ENCODE results near the gene PAGR1.

DNA sequence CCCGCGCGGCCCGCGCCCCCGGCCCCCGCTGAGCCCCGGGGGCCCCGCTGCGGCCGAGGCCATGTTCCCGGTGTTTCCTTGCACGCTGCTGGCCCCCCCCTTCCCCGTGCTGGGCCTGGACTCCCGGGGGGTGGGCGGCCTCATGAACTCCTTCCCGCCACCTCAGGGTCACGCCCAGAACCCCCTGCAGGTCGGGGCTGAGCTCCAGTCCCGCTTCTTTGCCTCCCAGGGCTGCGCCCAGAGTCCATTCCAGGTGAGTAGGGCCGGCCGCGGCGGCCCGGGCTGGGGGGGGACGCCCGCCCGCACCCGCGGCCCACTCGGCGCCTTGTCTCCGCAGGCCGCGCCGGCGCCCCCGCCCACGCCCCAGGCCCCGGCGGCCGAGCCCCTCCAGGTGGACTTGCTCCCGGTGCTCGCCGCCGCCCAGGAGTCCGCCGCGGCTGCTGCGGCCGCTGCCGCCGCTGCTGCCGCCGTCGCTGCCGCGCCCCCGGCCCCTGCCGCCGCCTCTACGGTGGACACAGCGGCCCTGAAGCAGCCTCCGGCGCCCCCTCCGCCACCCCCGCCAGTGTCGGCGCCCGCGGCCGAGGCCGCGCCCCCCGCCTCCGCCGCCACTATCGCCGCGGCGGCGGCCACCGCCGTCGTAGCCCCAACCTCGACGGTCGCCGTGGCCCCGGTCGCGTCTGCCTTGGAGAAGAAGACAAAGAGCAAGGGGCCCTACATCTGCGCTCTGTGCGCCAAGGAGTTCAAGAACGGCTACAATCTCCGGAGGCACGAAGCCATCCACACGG is 9.1 kb upstream of the PAGR1 start:
- TF ChIP-seq, protein P1, sequence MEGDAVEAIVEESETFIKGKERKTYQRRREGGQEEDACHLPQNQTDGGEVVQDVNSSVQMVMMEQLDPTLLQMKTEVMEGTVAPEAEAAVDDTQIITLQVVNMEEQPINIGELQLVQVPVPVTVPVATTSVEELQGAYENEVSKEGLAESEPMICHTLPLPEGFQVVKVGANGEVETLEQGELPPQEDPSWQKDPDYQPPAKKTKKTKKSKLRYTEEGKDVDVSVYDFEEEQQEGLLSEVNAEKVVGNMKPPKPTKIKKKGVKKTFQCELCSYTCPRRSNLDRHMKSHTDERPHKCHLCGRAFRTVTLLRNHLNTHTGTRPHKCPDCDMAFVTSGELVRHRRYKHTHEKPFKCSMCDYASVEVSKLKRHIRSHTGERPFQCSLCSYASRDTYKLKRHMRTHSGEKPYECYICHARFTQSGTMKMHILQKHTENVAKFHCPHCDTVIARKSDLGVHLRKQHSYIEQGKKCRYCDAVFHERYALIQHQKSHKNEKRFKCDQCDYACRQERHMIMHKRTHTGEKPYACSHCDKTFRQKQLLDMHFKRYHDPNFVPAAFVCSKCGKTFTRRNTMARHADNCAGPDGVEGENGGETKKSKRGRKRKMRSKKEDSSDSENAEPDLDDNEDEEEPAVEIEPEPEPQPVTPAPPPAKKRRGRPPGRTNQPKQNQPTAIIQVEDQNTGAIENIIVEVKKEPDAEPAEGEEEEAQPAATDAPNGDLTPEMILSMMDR (IDR thresholded peaks at IDR 0.05; ENCODE audit: low read depth, low read length), result no peak
- TF ChIP-seq POLR2A (IDR thresholded peaks at IDR 0.05; ENCODE audit: extremely low read depth, insufficient read length), result peak; percentile 64
